GM12891 (cell line): ENCODE results near the gene HTR3C.
"Not testable (repeated sequence)": the region's sequence is repeated elsewhere in the genome, so short reads cannot be mapped to it uniquely, and the experiment has no call there.

ENCODE experiments used
- DNase-seq: peaks from one replicate; pipeline ENCODE4 v3.0.0; 2011; ENCODE audit warnings: low spot score; ENCODE audit not compliant: insufficient read length
- FAIRE-seq: peaks from 2 replicates; lab custom pipeline; 2011; peaks lifted over from hg19 to GRCh38; lab: Jason Lieb, UNC
- PAX5 ChIP-seq: IDR thresholded peaks from 2 replicates; pipeline ENCODE4 v1.6.1; 2011; ENCODE audit warnings: low read length, moderate library complexity, mild to moderate bottlenecking; ENCODE audit not compliant: insufficient read depth, severe bottlenecking
- POLR2A ChIP-seq: IDR thresholded peaks from 2 replicates; pipeline ENCODE4 v1.6.1; 2011; ENCODE audit warnings: low read depth, low read length, control low read depth
- POLR2AphosphoS5 ChIP-seq: IDR thresholded peaks from 2 replicates; pipeline ENCODE4 v1.6.1; 2011; ENCODE audit warnings: low read depth, low read length, control low read depth
- POU2F2 ChIP-seq: IDR thresholded peaks from 2 replicates; pipeline ENCODE4 v1.6.1; 2011; ENCODE audit warnings: low read depth, mild to moderate bottlenecking, control low read depth, low read length, moderate library complexity
- SPI1 ChIP-seq: IDR thresholded peaks from 2 replicates; pipeline ENCODE4 v1.6.1; 2011; ENCODE audit warnings: low read depth, low read length, control low read depth
- TAF1 ChIP-seq: IDR thresholded peaks from 2 replicates; pipeline ENCODE4 v1.6.1; 2011; ENCODE audit warnings: low read depth, low read length, control low read depth

Gene HTR3C

GRCh38 chr3:184066211-184066610 lies 13.4 kb downstream of the HTR3C start:
- no peak for DNase-seq
- no peak for TF ChIP-seq PAX5
- no peak for TF ChIP-seq POLR2A
- no peak for TF ChIP-seq POLR2AphosphoS5
- TF ChIP-seq POU2F2, result no peak
- TF ChIP-seq TAF1, result no peak
- no peak for TF ChIP-seq SPI1
- FAIRE-seq, result no peak

GRCh38 chr3:184067573-184068055 lies 14.8 kb downstream of the HTR3C start:
- no peak for FAIRE-seq

DNA sequence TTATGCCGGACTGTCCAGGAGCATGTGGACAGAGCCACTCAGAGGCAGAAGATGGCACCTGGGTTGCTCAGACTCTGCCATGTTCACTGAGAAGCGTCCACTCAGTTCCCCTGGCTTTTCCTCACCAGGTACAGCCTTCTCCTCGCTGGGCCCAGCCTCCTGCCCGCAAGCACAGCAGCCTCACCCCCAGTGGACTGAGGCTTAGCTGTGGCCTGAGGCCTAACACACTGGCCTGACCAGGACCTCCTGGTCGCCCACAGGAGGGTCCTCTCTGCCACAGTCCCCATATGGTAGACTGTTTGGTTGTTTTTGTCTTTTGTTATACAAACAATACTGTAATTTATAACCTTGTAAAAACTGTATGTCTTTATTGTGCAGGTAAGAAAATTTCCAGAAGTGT lies 15.5 kb downstream of the HTR3C start:
- DNase-seq (no peak), FAIRE-seq (no peak)
- TF ChIP-seq PAX5, result no peak
- no peak for TF ChIP-seq POLR2A
- no peak for TF ChIP-seq TAF1
- no peak for TF ChIP-seq SPI1
- TF ChIP-seq POU2F2, result no peak
- TF ChIP-seq POLR2AphosphoS5, result no peak

More at GRCh38 chr3:184067573-184068055, 14.8 kb downstream of the HTR3C start:
- DNase-seq, result no peak
- TF ChIP-seq POU2F2, result no peak
- no peak for TF ChIP-seq SPI1
- TF ChIP-seq PAX5, result no peak
- TF ChIP-seq POLR2AphosphoS5, result no peak
- no peak for TF ChIP-seq POLR2A
- TF ChIP-seq TAF1, result no peak

DNA sequence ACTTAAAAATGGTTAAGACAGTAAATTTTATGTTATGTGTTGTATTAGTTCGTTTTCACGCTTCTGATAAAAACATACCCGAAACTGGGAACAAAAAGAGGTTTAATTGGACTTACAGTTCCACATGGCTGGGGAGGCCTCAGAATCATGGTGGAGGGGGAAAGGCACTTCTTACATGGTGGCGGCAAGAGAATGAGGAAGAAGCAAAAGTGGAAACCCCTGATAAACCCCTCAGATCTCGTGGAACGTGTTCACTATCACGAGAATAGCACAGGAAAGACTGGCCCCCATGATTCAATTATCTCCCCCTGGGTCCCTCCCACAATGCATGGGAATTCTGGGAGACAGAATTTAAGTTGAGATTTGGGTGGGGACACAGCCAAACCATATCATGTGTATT lies 18.3 kb downstream of the HTR3C start:
- DNase-seq, result not testable (repeated sequence)

DNA sequence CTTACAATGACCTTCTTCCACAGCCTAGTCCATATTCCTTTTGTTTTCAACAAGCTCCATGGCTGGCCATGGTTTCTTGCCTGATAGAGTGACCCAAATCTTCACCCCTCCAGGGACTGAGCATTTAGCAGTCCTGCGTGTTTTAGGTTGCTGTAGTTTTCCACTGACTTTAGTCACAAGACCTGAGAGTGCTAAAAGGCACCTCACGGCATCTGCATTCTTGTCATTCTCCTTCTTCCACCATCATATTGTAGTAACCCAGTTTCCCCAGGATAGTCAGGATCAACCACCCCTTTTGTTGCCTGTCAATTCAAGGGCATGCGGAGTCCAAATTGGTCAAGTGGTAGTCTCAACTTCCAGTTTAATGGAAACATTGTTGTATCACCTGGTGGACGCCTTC lies 20.8 kb downstream of the HTR3C start:
- TF ChIP-seq POLR2A (no peak), POLR2AphosphoS5 (no peak), POU2F2 (no peak), SPI1 (no peak), PAX5 (no peak), TAF1 (no peak)
- FAIRE-seq (no peak), DNase-seq (no peak)

More for the DNA sequence above, 18.3 kb downstream of the HTR3C start:
- not testable (repeated sequence) for FAIRE-seq

DNA sequence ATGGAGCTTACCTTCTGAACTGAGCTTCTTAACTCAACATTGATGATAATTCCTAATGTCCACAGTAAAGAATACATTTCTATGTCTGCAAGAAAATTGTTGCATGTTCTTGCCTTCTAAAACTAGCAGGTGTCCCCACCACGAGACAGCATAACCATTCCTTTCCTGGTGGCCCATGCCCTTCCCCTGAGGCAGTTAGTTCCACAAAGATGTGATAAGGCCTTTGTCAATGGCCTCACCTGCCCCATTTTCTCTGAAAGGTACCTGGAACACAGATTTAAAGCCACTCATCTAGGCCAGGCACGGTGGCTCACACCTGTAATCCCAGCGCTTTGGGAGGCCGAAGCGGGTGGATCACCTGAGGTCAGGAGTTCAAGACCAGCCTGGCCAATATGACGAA lies 23.1 kb downstream of the HTR3C start:
- no peak for DNase-seq
- no peak for FAIRE-seq
- no peak for TF ChIP-seq PAX5
- TF ChIP-seq TAF1, result no peak
- TF ChIP-seq POLR2A, result no peak
- no peak for TF ChIP-seq POU2F2
- no peak for TF ChIP-seq POLR2AphosphoS5
- no peak for TF ChIP-seq SPI1

- no peak for TF ChIP-seq POLR2A
- no peak for TF ChIP-seq SPI1
- TF ChIP-seq POU2F2, result no peak
- TF ChIP-seq PAX5, result no peak
- TF ChIP-seq TAF1, result no peak
- TF ChIP-seq POLR2AphosphoS5, result no peak
- DNase-seq, result no peak
- no peak for FAIRE-seq
Observed at GRCh38 chr3:184077881-184078280, 25.0 kb downstream of the HTR3C start.

GRCh38 chr3:184078851-184079250 lies 26.0 kb downstream of the HTR3C start:
- DNase-seq (no peak), FAIRE-seq (no peak)
- no peak for TF ChIP-seq POU2F2
- no peak for TF ChIP-seq TAF1
- no peak for TF ChIP-seq POLR2AphosphoS5
- TF ChIP-seq PAX5, result no peak
- no peak for TF ChIP-seq SPI1
- no peak for TF ChIP-seq POLR2A

- FAIRE-seq (no peak), DNase-seq (no peak)
- TF ChIP-seq SPI1 (no peak), POLR2AphosphoS5 (no peak), POU2F2 (no peak), TAF1 (no peak), POLR2A (no peak), PAX5 (no peak)
Observed at GRCh38 chr3:184081116-184081830, 28.4 kb downstream of the HTR3C start.

GRCh38 chr3:184082034-184082433 lies 29.2 kb downstream of the HTR3C start:
- no peak for FAIRE-seq
- TF ChIP-seq POLR2AphosphoS5 (no peak), SPI1 (no peak), POU2F2 (no peak), POLR2A (no peak), PAX5 (no peak), TAF1 (no peak)
- no peak for DNase-seq

DNA sequence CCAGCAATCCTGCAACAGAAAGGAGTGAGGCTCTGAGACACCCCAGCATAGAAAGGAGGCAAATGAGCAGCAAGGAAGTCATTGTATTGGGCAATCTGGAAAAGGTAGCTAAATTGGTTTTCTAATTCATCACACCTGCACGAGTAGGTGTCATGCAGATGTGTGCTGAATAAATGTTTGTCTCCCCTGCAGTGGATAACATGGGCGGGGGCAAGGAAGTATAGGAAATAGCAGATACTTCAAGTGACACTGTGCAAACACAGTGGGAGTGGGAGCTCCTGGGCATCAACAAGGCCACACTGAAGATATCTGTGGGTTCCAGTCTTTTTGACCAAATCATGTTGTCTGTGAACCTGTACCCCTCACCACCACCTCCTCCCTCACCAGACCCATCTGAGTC lies 29.6 kb downstream of the HTR3C start:
- FAIRE-seq (no peak), DNase-seq (no peak)
- no peak for TF ChIP-seq POLR2A
- TF ChIP-seq PAX5, result no peak
- no peak for TF ChIP-seq TAF1
- TF ChIP-seq SPI1, result no peak
- no peak for TF ChIP-seq POLR2AphosphoS5
